ENCODE measurements around the gene LPCAT3. TPM values are rescaled to one million over a fixed set of nuclear protein-coding genes. Genes with fewer than 3 reads are reported as not detected.

LPCAT3 gene
- total RNA-seq, 1 experiment from 2014 or later: 102 TPM

GRCh38 chr12:6980740-6981139, 37.5 kb downstream of the LPCAT3 start:
- POLR2A ChIA-PET (ENCODE audit: unreplicated experiment): interaction anchor here (0.7 kb wide), 1 partner anchor 221 kb away, joined by 3 read pairs; no protein-coding TSS in a partner anchor
- no peaks in the 10 kb centered on the region for H3K79me2 ChIP-seq (ENCODE audit: low read depth)
- peaks cover 26% of the 10 kb centered on the region for H3K36me3 ChIP-seq (ENCODE audit: low read depth)
- intact Hi-C loops (cut with micrococcal nuclease; ENCODE audit: unreplicated experiment): no loop called here
- H3K27ac ChIP-seq: no peak overlapping the region
- CTCF ChIA-PET: no interaction called here
- H3K27me3 ChIP-seq (ENCODE audit: insufficient read depth, low read depth): no peaks in the 10 kb centered on the region
- no peak overlapping the region for H3K4me3 ChIP-seq
- H4K20me1 ChIP-seq (ENCODE audit: insufficient read depth): no peaks in the 10 kb centered on the region
- DNase-seq: no peak
- no peak overlapping the region for H2AFZ ChIP-seq
- H3K9me3 ChIP-seq (ENCODE audit: insufficient read depth, low read depth): no peaks in the 10 kb centered on the region
- BruUV-seq (replicated peaks): no TSS peak
- H3K9me2 ChIP-seq (ENCODE audit: insufficient read depth): no peaks in the 10 kb centered on the region
- H3K4me2 ChIP-seq: no peak overlapping the region
- TF ChIP-seq, protein P1, sequence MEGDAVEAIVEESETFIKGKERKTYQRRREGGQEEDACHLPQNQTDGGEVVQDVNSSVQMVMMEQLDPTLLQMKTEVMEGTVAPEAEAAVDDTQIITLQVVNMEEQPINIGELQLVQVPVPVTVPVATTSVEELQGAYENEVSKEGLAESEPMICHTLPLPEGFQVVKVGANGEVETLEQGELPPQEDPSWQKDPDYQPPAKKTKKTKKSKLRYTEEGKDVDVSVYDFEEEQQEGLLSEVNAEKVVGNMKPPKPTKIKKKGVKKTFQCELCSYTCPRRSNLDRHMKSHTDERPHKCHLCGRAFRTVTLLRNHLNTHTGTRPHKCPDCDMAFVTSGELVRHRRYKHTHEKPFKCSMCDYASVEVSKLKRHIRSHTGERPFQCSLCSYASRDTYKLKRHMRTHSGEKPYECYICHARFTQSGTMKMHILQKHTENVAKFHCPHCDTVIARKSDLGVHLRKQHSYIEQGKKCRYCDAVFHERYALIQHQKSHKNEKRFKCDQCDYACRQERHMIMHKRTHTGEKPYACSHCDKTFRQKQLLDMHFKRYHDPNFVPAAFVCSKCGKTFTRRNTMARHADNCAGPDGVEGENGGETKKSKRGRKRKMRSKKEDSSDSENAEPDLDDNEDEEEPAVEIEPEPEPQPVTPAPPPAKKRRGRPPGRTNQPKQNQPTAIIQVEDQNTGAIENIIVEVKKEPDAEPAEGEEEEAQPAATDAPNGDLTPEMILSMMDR (conservative IDR thresholded peaks at IDR 0.05): no peak
- TF ChIP-seq EZH2 (IDR thresholded peaks at IDR 0.05; ENCODE audit: low read depth): no peak
- peaks cover 61% of the 10 kb centered on the region for H3F3A ChIP-seq (ENCODE audit: insufficient read depth, low read depth)
- H3K4me1 ChIP-seq (replicated peaks; ENCODE audit: insufficient read depth): peaks cover 2% of the 10 kb centered on the region

GRCh38 chr12:6980075-6980474, 38.2 kb downstream of the LPCAT3 start:
- ChIA-PET POLR2A (ENCODE audit: unreplicated experiment) (interaction anchor here (0.6 kb wide), 1 partner anchor 34 kb away, joined by 5 read pairs; no protein-coding TSS in a partner anchor), CTCF (no interaction called here)
- no TSS peak for BruUV-seq (replicated peaks)
- no peaks in the 10 kb centered on the region for H4K20me1 ChIP-seq (ENCODE audit: insufficient read depth)
- no peak overlapping the region for H3K4me3 ChIP-seq
- H3K79me2 ChIP-seq (ENCODE audit: low read depth): no peaks in the 10 kb centered on the region
- peaks cover 33% of the 10 kb centered on the region for H3K36me3 ChIP-seq (ENCODE audit: low read depth)
- TF ChIP-seq, protein P1 (conservative IDR thresholded peaks at IDR 0.05): no peak
- TF ChIP-seq EZH2 (IDR thresholded peaks at IDR 0.05; ENCODE audit: low read depth): no peak
- H3K9me3 ChIP-seq (ENCODE audit: insufficient read depth, low read depth): no peaks in the 10 kb centered on the region
- peaks cover 68% of the 10 kb centered on the region for H3F3A ChIP-seq (ENCODE audit: insufficient read depth, low read depth)
- no peak overlapping the region for H3K4me2 ChIP-seq
- no peaks in the 10 kb centered on the region for H3K9me2 ChIP-seq (ENCODE audit: insufficient read depth)
- H3K27ac ChIP-seq: no peak overlapping the region
- H3K4me1 ChIP-seq (replicated peaks; ENCODE audit: insufficient read depth): peaks cover 9% of the 10 kb centered on the region
- H2AFZ ChIP-seq: no peak overlapping the region
- DNase-seq: no peak
- H3K27me3 ChIP-seq (ENCODE audit: insufficient read depth, low read depth): no peaks in the 10 kb centered on the region
- intact Hi-C loops (cut with micrococcal nuclease; ENCODE audit: unreplicated experiment): no loop called here

DNA sequence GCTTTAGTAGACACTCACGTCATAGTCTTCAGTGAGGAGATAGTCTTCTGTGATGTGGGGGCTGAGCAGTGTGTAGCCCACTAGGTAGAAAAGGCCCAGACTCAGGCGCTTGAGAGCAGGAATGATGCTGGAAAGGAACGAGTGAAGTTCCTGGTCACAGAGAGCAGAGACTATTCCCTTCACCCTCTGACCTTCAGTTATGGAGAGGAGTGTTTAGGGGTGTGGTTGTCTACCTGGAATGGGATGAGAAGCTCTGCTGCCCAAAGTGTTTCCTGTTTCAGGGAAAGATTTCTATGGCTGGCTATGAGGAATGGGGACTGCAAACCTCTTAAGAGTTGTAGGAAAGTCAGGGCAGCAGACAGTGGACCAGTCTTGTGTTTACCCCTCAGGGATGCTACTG, 38.8 kb downstream of the LPCAT3 start:
- ChIA-PET POLR2A (ENCODE audit: unreplicated experiment) (no interaction called here), CTCF (no interaction called here)
- no peaks in the 10 kb centered on the region for H3K79me2 ChIP-seq (ENCODE audit: low read depth)
- no peaks in the 10 kb centered on the region for H3K27me3 ChIP-seq (ENCODE audit: insufficient read depth, low read depth)
- intact Hi-C loops (cut with micrococcal nuclease; ENCODE audit: unreplicated experiment): no loop called here
- no peaks in the 10 kb centered on the region for H3K9me2 ChIP-seq (ENCODE audit: insufficient read depth)
- BruUV-seq (replicated peaks): no TSS peak
- no peaks in the 10 kb centered on the region for H4K20me1 ChIP-seq (ENCODE audit: insufficient read depth)
- no peaks in the 10 kb centered on the region for H3K9me3 ChIP-seq (ENCODE audit: insufficient read depth, low read depth)
- peaks cover 39% of the 10 kb centered on the region for H3K36me3 ChIP-seq (ENCODE audit: low read depth)
- H3K4me2 ChIP-seq: no peak overlapping the region
- DNase-seq: no peak
- no peak overlapping the region for H2AFZ ChIP-seq
- TF ChIP-seq, protein P1 (conservative IDR thresholded peaks at IDR 0.05): no peak
- TF ChIP-seq EZH2 (IDR thresholded peaks at IDR 0.05; ENCODE audit: low read depth): no peak
- no peak overlapping the region for H3K27ac ChIP-seq
- H3K4me1 ChIP-seq (replicated peaks; ENCODE audit: insufficient read depth): peaks cover 13% of the 10 kb centered on the region
- H3F3A ChIP-seq (ENCODE audit: insufficient read depth, low read depth): peaks cover 74% of the 10 kb centered on the region
- no peak overlapping the region for H3K4me3 ChIP-seq
